GM12892 (cell line): ENCODE measurements around the gene ANKS1B.

Experiments
- POLR2A ChIP-seq: IDR thresholded peaks from 2 replicates; pipeline ENCODE4 v1.6.1; 2011; ENCODE audit warnings: low read depth, low read length, control low read depth
- POLR2AphosphoS5 ChIP-seq: IDR thresholded peaks from 2 replicates; pipeline ENCODE4 v1.6.1; 2011; ENCODE audit warnings: low read depth, low read length, control low read depth

- TF ChIP-seq POLR2A (no peak), POLR2AphosphoS5 (no peak)
Measured at GRCh38 chr12:99704458-99704857, 280.3 kb downstream of the ANKS1B start.
